ENCODE data around the gene IFT74. TPM values are rescaled to one million over a fixed set of nuclear protein-coding genes. Genes with fewer than 3 reads are reported as not detected.
A peak's percentile ranks its signal among the peaks of the same experiment; 100 is the strongest.

The IFT74 gene
- total RNA-seq, 1 experiment from 2014 or later: 17.8 TPM

- ChIA-PET CTCF (no interaction called here), POLR2A (ENCODE audit: unreplicated experiment) (no interaction called here)
- Histone ChIP-seq H3K36me3 (ENCODE audit: low read depth) (no peaks in the 10 kb centered on the region), H3K4me1 (replicated peaks; ENCODE audit: insufficient read depth) (peaks cover 8% of the 10 kb centered on the region), H3F3A (ENCODE audit: insufficient read depth, low read depth) (no peaks in the 10 kb centered on the region; the same call in 1 of the 2 replicates), H4K20me1 (ENCODE audit: insufficient read depth) (no peaks in the 10 kb centered on the region), H3K9me3 (ENCODE audit: insufficient read depth, low read depth) (no peaks in the 10 kb centered on the region), H3K27me3 (ENCODE audit: insufficient read depth, low read depth) (no peaks in the 10 kb centered on the region), H3K79me2 (ENCODE audit: low read depth) (peaks cover 20% of the 10 kb centered on the region), H2AFZ (no peak overlapping the region), H3K27ac (no peak overlapping the region), H3K4me2 (no peak overlapping the region), H3K9me2 (ENCODE audit: insufficient read depth) (no peaks in the 10 kb centered on the region), H3K4me3 (no peak overlapping the region)
- no peak for TF ChIP-seq CTCF (conservative IDR thresholded peaks at IDR 0.05)
- TF ChIP-seq EZH2 (IDR thresholded peaks at IDR 0.05; ENCODE audit: low read depth): no peak
- DNase-seq: no peak
- no TSS peak for BruUV-seq (replicated peaks)
- intact Hi-C loops (cut with micrococcal nuclease; ENCODE audit: unreplicated experiment): no loop called here
Observed at GRCh38 chr9:26954050-26954508, 2.1 kb upstream of the IFT74 start.

- CTCF ChIA-PET: no interaction called here
- POLR2A ChIA-PET (ENCODE audit: unreplicated experiment): interaction anchor here (0.9 kb wide), 1 partner anchor 63 kb away, joined by 6 read pairs; the partner anchor contains the start of gene CAAP1
- Histone ChIP-seq H3F3A (ENCODE audit: insufficient read depth, low read depth) (no peaks in the 10 kb centered on the region), H3K4me3 (peak overlapping the region; percentile 86), H3K9me2 (ENCODE audit: insufficient read depth) (no peaks in the 10 kb centered on the region), H3K36me3 (ENCODE audit: low read depth) (no peaks in the 10 kb centered on the region), H2AFZ (peak overlapping the region; percentile 98), H3K27me3 (ENCODE audit: insufficient read depth, low read depth) (no peaks in the 10 kb centered on the region), H3K9me3 (ENCODE audit: insufficient read depth, low read depth) (no peaks in the 10 kb centered on the region), H3K79me2 (ENCODE audit: low read depth) (peaks cover 20% of the 10 kb centered on the region), H3K4me1 (replicated peaks; ENCODE audit: insufficient read depth) (peaks cover 8% of the 10 kb centered on the region), H4K20me1 (ENCODE audit: insufficient read depth) (no peaks in the 10 kb centered on the region), H3K27ac (peak overlapping the region; percentile 51), H3K4me2 (peak overlapping the region; percentile 86)
- TF ChIP-seq CTCF (conservative IDR thresholded peaks at IDR 0.05) (no peak), EZH2 (IDR thresholded peaks at IDR 0.05; ENCODE audit: low read depth) (no peak)
- intact Hi-C loops (cut with micrococcal nuclease; ENCODE audit: unreplicated experiment): no loop called here
- no peak for DNase-seq
- BruUV-seq (replicated peaks): no TSS peak
Observed at GRCh38 chr9:26955222-26955903, 849 bp upstream of the IFT74 start.

DNA sequence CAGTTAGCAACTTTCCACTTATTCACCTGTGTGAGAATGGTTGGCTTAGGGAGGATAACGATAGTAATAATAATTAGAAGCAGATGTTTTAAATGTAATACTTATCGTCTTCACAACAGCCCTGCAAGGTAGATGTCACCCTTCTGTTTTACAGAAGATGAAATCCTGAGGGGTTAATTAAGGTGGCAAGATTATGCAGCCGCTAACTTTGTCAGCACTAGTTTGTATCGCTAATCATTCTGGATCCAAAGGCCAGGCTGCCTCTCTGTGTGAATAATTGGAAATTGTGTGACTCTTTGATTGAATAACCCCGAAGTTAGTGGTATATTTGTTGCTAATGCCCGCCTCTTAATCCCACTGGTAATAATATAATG is 635 bp downstream of the IFT74 start:
- Histone ChIP-seq H3K27me3 (ENCODE audit: insufficient read depth, low read depth) (no peaks in the 10 kb centered on the region), H3K36me3 (ENCODE audit: low read depth) (no peaks in the 10 kb centered on the region), H3K79me2 (ENCODE audit: low read depth) (peaks cover 20% of the 10 kb centered on the region), H4K20me1 (ENCODE audit: insufficient read depth) (no peaks in the 10 kb centered on the region), H3K4me2 (peak overlapping the region; percentile 86), H3K4me3 (peak overlapping the region; percentile 86), H3K27ac (peak overlapping the region; percentile 51; the same call in 1 of the 2 replicates), H3F3A (ENCODE audit: insufficient read depth, low read depth) (no peaks in the 10 kb centered on the region), H2AFZ (peak overlapping the region; percentile 98), H3K9me3 (ENCODE audit: insufficient read depth, low read depth) (no peaks in the 10 kb centered on the region), H3K4me1 (replicated peaks; ENCODE audit: insufficient read depth) (peaks cover 8% of the 10 kb centered on the region), H3K9me2 (ENCODE audit: insufficient read depth) (no peaks in the 10 kb centered on the region)
- intact Hi-C loops (cut with micrococcal nuclease; ENCODE audit: unreplicated experiment): loop anchor here (1.0 kb wide), 1 partner anchor 10 kb away; the partner anchor contains the start of gene PLAA
- CTCF ChIA-PET: no interaction called here
- DNase-seq: no peak
- BruUV-seq (replicated peaks): no TSS peak
- POLR2A ChIA-PET (ENCODE audit: unreplicated experiment): no interaction called here
- TF ChIP-seq EZH2 (IDR thresholded peaks at IDR 0.05; ENCODE audit: low read depth) (no peak), CTCF (conservative IDR thresholded peaks at IDR 0.05) (no peak)

Data from PC-9 (cell line).